Breast epithelium (tissue), 3 donors: ENCODE data around the gene DCST1.

Experiments
- CTCF ChIP-seq, 3 donors: fragments of 450-650 bp; IDR thresholded peaks; one replicate each; pipeline ENCODE4 v1.5.1; 2016 to 2017; ENCODE audit warnings: antibody characterized with exemption in 3 of 3, mild to moderate bottlenecking in 3 of 3, moderate library complexity in 3 of 3
- POLR2A ChIP-seq: fragments of 450-650 bp; IDR thresholded peaks from one replicate; pipeline ENCODE4 v1.6.1; 2016; ENCODE audit warnings: antibody characterized with exemption, mild to moderate bottlenecking, moderate library complexity

- TF ChIP-seq CTCF (IDR thresholded peaks at IDR 0.05) = no peak
- no peak for TF ChIP-seq POLR2A
Measured at GRCh38 chr1:155072531-155073289, 39.1 kb downstream of the DCST1 start.
